WTC11 (cell line): Measurements from ENCODE around the gene KDM4C. TPM values are rescaled to one million over a fixed set of nuclear protein-coding genes. Genes with fewer than 3 reads are reported as not detected.

Experiments used
- CBFB ChIP-seq: sonication (generic); formaldehyde crosslinking; IDR thresholded peaks from 2 replicates; pipeline ENCODE4 v1.8.1; 2022; ENCODE audit warnings: mild to moderate bottlenecking, low read depth, missing genetic modification reagents
- CREM ChIP-seq: sonication (generic); formaldehyde crosslinking; IDR thresholded peaks from 2 replicates; pipeline ENCODE4 v1.8.1; 2022; ENCODE audit warnings: mild to moderate bottlenecking, missing genetic modification reagents, moderate library complexity
- ETV6 ChIP-seq: sonication (generic); formaldehyde crosslinking; IDR thresholded peaks from 2 replicates; pipeline ENCODE4 v1.8.1; 2022; ENCODE audit warnings: mild to moderate bottlenecking, missing genetic modification reagents
- FOXJ3 ChIP-seq: sonication (generic); formaldehyde crosslinking; IDR thresholded peaks from 2 replicates; pipeline ENCODE4 v1.9.0; 2021; ENCODE audit warnings: missing genetic modification reagents, mild to moderate bottlenecking, borderline replicate concordance
- IRF2 ChIP-seq: sonication (generic); formaldehyde crosslinking; IDR thresholded peaks from 2 replicates; pipeline ENCODE4 v1.8.0; 2022; ENCODE audit warnings: low read depth, missing genetic modification reagents, borderline replicate concordance
- PRRX2 ChIP-seq: fragments of 250-450 bp; sonication (Bioruptor Pico); IDR thresholded peaks from 2 replicates; pipeline ENCODE4 v1.8.0; 2021; ENCODE audit warnings: mild to moderate bottlenecking
- RORB ChIP-seq: fragments of 250-450 bp; sonication (Bioruptor Pico); IDR thresholded peaks from 2 replicates; pipeline ENCODE4 v1.9.0; 2021; ENCODE audit warnings: mild to moderate bottlenecking
- SMAD3 ChIP-seq: sonication (generic); formaldehyde crosslinking; IDR thresholded peaks from 2 replicates; pipeline ENCODE4 v1.8.0; 2022; ENCODE audit warnings: missing genetic modification reagents, mild to moderate bottlenecking, borderline replicate concordance
- TCF7 ChIP-seq: sonication (generic); formaldehyde crosslinking; IDR thresholded peaks from 2 replicates; pipeline ENCODE4 v1.8.0; 2022; ENCODE audit warnings: mild to moderate bottlenecking, low read depth, missing genetic modification reagents, moderate library complexity
- ZBTB21 ChIP-seq: sonication (generic); formaldehyde crosslinking; IDR thresholded peaks from 2 replicates; pipeline ENCODE4 v1.8.1; 2023; ENCODE audit warnings: mild to moderate bottlenecking, missing genetic modification reagents, borderline replicate concordance
- ZNF121 ChIP-seq: sonication (generic); formaldehyde crosslinking; IDR thresholded peaks from 2 replicates; pipeline ENCODE4 v1.8.0; 2023; ENCODE audit warnings: missing genetic modification reagents
- ZNF317 ChIP-seq: sonication (generic); formaldehyde crosslinking; IDR thresholded peaks from 2 replicates; pipeline ENCODE4 v1.8.1; 2023; ENCODE audit warnings: low read depth, mild to moderate bottlenecking, moderate library complexity, missing genetic modification reagents, borderline replicate concordance
- total RNA-seq: library from RNA; stranded (reverse); gene quantifications from 3 replicates; pipeline ENCODE4 v1.2.3, GENCODE V29; 2021
- TF ChIP-seq, protein P1 (sequence below): sonication (generic); formaldehyde crosslinking; IDR thresholded peaks from 2 replicates; pipeline ENCODE4 v1.8.1; 2023; ENCODE audit warnings: mild to moderate bottlenecking, moderate library complexity, missing genetic modification reagents
- TF ChIP-seq, protein P2 (sequence below): sonication (generic); formaldehyde crosslinking; IDR thresholded peaks from 2 replicates; pipeline ENCODE4 v1.8.1; 2022; ENCODE audit warnings: missing genetic modification reagents, borderline replicate concordance
- TF ChIP-seq, protein P3 (sequence below): sonication (generic); formaldehyde crosslinking; IDR thresholded peaks from 2 replicates; pipeline ENCODE4 v1.8.0; 2023; ENCODE audit warnings: missing genetic modification reagents, mild to moderate bottlenecking, borderline replicate concordance
- TF ChIP-seq, protein P4 (sequence below): sonication (generic); formaldehyde crosslinking; IDR thresholded peaks from 2 replicates; pipeline ENCODE4 v1.8.1; 2022; ENCODE audit warnings: low read depth, mild to moderate bottlenecking, moderate library complexity, missing genetic modification reagents, borderline replicate concordance
- TF ChIP-seq, protein P5 (sequence below): sonication (generic); formaldehyde crosslinking; conservative IDR thresholded peaks from 2 replicates; pipeline ENCODE4 v1.8.1; 2022; ENCODE audit warnings: mild to moderate bottlenecking, missing genetic modification reagents
- TF ChIP-seq, protein P6 (sequence below): sonication (generic); formaldehyde crosslinking; conservative IDR thresholded peaks from 2 replicates; pipeline ENCODE4 v1.8.1; 2023; ENCODE audit warnings: mild to moderate bottlenecking, low read depth, missing genetic modification reagents, moderate library complexity
- TF ChIP-seq, protein P7 (sequence below): fragments of 250-450 bp; sonication (Bioruptor Pico); IDR thresholded peaks from 2 replicates; pipeline ENCODE4 v1.9.0; 2021; ENCODE audit warnings: mild to moderate bottlenecking
- TF ChIP-seq, protein P8 (sequence below): fragments of 250-450 bp; sonication (Bioruptor Pico); conservative IDR thresholded peaks from 2 replicates; pipeline ENCODE4 v1.9.0; 2021; ENCODE audit warnings: mild to moderate bottlenecking

Gene KDM4C
- total RNA-seq, 1 experiment from 2014 or later, result 29.2 TPM

DNA sequence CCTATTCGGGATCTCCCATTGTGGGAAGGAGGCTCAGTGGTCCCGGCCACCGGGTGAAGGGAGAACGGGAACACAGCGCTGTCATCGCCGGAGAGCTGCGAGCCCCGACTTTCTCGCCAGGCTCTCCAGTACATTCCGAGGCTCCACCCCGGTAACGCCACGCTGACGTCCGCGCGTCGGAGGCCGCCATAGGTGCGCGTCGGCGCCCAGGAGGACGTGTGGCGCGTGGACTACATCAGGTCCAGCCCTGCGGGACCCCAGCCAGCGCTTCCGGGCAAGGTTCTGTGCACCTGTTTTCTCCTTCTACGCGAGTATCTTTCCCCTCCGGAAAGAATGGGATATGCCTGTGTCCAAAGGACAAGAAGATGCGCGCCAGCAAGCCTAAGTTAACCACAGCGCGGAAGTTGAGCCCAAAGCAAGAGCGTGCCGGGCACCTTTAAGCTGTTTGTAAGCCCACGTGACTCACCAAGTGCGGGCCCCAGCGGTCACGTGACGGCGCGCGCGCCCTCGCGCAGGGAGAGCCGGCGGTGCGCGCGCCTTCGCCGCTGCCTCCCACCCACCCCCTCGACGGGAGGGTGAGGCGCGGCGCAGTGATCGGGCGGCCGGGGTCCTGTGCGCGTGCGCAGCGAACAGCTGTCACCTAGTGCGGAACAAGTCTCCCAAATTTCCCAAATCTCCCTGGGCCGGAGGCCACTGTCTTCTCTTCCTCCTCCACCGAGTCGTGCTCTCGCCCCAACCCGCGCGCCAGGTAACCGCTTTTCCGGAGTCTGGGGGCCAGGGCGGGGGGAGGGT, at the start of gene KDM4C (continued):
- TF ChIP-seq, protein P1, sequence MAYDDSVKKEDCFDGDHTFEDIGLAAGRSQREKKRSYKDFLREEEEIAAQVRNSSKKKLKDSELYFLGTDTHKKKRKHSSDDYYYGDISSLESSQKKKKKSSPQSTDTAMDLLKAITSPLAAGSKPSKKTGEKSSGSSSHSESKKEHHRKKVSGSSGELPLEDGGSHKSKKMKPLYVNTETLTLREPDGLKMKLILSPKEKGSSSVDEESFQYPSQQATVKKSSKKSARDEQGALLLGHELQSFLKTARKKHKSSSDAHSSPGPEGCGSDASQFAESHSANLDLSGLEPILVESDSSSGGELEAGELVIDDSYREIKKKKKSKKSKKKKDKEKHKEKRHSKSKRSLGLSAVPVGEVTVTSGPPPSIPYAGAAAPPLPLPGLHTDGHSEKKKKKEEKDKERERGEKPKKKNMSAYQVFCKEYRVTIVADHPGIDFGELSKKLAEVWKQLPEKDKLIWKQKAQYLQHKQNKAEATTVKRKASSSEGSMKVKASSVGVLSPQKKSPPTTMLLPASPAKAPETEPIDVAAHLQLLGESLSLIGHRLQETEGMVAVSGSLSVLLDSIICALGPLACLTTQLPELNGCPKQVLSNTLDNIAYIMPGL, result no peak
- TF ChIP-seq ZNF317 (no peak), ZBTB21 (CRISPR knock-in tag) (0 out of 2 replicates have a peak, but pooled peaks have one; percentile 60), IRF2 (CRISPR knock-in tag) (no peak), RORB (no peak), TCF7 (CRISPR knock-in tag) (no peak), CBFB (CRISPR knock-in tag) (0 out of 2 replicates have a peak, but pooled peaks have one; percentile 35), ZNF121 (peak; percentile 89), PRRX2 (no peak), CREM (CRISPR knock-in tag) (peak; percentile 85), ETV6 (CRISPR knock-in tag) (peak; percentile 81; the same call in 1 of the 2 replicates), FOXJ3 (CRISPR knock-in tag) (no peak), SMAD3 (CRISPR knock-in tag) (peak; percentile 84)
- TF ChIP-seq, protein P2, sequence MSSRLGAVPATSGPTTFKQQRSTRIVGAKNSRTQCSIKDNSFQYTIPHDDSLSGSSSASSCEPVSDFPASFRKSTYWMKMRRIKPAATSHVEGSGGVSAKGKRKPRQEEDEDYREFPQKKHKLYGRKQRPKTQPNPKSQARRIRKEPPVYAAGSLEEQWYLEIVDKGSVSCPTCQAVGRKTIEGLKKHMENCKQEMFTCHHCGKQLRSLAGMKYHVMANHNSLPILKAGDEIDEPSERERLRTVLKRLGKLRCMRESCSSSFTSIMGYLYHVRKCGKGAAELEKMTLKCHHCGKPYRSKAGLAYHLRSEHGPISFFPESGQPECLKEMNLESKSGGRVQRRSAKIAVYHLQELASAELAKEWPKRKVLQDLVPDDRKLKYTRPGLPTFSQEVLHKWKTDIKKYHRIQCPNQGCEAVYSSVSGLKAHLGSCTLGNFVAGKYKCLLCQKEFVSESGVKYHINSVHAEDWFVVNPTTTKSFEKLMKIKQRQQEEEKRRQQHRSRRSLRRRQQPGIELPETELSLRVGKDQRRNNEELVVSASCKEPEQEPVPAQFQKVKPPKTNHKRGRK (CRISPR knock-in tag), result no peak
- TF ChIP-seq, protein P3, sequence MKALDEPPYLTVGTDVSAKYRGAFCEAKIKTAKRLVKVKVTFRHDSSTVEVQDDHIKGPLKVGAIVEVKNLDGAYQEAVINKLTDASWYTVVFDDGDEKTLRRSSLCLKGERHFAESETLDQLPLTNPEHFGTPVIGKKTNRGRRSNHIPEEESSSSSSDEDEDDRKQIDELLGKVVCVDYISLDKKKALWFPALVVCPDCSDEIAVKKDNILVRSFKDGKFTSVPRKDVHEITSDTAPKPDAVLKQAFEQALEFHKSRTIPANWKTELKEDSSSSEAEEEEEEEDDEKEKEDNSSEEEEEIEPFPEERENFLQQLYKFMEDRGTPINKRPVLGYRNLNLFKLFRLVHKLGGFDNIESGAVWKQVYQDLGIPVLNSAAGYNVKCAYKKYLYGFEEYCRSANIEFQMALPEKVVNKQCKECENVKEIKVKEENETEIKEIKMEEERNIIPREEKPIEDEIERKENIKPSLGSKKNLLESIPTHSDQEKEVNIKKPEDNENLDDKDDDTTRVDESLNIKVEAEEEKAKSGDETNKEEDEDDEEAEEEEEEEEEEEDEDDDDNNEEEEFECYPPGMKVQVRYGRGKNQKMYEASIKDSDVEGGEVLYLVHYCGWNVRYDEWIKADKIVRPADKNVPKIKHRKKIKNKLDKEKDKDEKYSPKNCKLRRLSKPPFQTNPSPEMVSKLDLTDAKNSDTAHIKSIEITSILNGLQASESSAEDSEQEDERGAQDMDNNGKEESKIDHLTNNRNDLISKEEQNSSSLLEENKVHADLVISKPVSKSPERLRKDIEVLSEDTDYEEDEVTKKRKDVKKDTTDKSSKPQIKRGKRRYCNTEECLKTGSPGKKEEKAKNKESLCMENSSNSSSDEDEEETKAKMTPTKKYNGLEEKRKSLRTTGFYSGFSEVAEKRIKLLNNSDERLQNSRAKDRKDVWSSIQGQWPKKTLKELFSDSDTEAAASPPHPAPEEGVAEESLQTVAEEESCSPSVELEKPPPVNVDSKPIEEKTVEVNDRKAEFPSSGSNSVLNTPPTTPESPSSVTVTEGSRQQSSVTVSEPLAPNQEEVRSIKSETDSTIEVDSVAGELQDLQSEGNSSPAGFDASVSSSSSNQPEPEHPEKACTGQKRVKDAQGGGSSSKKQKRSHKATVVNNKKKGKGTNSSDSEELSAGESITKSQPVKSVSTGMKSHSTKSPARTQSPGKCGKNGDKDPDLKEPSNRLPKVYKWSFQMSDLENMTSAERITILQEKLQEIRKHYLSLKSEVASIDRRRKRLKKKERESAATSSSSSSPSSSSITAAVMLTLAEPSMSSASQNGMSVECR (CRISPR knock-in tag), result 0 out of 2 replicates have a peak, but pooled peaks have one; percentile 52
- TF ChIP-seq, protein P4, sequence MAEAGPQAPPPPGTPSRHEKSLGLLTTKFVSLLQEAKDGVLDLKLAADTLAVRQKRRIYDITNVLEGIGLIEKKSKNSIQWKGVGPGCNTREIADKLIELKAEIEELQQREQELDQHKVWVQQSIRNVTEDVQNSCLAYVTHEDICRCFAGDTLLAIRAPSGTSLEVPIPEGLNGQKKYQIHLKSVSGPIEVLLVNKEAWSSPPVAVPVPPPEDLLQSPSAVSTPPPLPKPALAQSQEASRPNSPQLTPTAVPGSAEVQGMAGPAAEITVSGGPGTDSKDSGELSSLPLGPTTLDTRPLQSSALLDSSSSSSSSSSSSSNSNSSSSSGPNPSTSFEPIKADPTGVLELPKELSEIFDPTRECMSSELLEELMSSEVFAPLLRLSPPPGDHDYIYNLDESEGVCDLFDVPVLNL (CRISPR knock-in tag), result no peak
- TF ChIP-seq, protein P5, sequence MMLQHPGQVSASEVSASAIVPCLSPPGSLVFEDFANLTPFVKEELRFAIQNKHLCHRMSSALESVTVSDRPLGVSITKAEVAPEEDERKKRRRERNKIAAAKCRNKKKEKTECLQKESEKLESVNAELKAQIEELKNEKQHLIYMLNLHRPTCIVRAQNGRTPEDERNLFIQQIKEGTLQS (CRISPR knock-in tag), result no peak
- TF ChIP-seq, protein P6, sequence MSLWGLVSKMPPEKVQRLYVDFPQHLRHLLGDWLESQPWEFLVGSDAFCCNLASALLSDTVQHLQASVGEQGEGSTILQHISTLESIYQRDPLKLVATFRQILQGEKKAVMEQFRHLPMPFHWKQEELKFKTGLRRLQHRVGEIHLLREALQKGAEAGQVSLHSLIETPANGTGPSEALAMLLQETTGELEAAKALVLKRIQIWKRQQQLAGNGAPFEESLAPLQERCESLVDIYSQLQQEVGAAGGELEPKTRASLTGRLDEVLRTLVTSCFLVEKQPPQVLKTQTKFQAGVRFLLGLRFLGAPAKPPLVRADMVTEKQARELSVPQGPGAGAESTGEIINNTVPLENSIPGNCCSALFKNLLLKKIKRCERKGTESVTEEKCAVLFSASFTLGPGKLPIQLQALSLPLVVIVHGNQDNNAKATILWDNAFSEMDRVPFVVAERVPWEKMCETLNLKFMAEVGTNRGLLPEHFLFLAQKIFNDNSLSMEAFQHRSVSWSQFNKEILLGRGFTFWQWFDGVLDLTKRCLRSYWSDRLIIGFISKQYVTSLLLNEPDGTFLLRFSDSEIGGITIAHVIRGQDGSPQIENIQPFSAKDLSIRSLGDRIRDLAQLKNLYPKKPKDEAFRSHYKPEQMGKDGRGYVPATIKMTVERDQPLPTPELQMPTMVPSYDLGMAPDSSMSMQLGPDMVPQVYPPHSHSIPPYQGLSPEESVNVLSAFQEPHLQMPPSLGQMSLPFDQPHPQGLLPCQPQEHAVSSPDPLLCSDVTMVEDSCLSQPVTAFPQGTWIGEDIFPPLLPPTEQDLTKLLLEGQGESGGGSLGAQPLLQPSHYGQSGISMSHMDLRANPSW (CRISPR knock-in tag), result no peak
- TF ChIP-seq, protein P7, sequence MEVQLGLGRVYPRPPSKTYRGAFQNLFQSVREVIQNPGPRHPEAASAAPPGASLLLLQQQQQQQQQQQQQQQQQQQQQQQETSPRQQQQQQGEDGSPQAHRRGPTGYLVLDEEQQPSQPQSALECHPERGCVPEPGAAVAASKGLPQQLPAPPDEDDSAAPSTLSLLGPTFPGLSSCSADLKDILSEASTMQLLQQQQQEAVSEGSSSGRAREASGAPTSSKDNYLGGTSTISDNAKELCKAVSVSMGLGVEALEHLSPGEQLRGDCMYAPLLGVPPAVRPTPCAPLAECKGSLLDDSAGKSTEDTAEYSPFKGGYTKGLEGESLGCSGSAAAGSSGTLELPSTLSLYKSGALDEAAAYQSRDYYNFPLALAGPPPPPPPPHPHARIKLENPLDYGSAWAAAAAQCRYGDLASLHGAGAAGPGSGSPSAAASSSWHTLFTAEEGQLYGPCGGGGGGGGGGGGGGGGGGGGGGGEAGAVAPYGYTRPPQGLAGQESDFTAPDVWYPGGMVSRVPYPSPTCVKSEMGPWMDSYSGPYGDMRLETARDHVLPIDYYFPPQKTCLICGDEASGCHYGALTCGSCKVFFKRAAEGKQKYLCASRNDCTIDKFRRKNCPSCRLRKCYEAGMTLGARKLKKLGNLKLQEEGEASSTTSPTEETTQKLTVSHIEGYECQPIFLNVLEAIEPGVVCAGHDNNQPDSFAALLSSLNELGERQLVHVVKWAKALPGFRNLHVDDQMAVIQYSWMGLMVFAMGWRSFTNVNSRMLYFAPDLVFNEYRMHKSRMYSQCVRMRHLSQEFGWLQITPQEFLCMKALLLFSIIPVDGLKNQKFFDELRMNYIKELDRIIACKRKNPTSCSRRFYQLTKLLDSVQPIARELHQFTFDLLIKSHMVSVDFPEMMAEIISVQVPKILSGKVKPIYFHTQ, result no peak
- TF ChIP-seq, protein P8, sequence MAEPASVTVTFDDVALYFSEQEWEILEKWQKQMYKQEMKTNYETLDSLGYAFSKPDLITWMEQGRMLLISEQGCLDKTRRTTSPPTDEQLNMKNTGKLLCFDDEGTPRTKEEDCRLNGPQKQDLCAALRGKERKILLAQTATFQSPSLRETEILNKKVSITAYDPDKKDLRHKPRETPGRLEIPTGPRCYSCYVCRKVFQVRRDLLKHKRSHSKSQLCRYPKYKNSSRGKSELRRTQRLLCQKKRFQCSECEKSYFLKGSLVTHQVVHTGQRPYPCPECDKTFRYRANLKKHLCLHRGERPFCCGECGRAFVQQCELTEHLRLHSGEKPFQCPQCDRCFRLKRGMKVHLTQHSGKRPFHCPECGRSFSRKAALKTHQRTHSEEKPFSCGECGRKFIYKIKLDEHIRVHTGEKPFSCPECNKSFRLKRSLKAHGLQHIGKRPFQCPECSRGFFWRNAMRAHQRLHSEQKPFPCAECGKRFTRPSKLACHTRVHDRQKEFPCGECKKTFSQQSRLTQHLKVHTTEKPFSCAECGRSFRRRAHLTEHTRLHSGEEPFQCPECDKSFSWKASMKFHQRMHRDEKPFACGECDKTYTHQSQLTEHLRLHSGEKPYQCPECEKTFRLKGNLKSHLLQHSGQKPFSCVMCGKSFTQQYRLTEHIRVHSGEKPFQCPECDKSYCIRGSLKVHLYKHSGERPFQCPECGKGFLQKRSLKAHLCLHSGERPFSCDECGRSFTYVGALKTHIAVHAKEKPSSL, result no peak
